HG02852 (cell line): ENCODE results near the gene PRR15L.

ENCODE experiments used
- ATAC-seq: cut with Tn5 transposase; IDR thresholded peaks from one replicate; pipeline ENCODE4 v1.9.1; 2021; ENCODE audit warnings: mild to moderate bottlenecking, moderate library complexity; ENCODE audit not compliant: unreplicated experiment

The PRR15L gene

GRCh38 chr17:47907932-47908562, 49.6 kb downstream of the PRR15L start:
- no peak for ATAC-seq

- no peak for ATAC-seq
These were observed 51.2 kb downstream of the PRR15L start for GRCh38 chr17:47906443-47906842.

- no peak for ATAC-seq
These were observed 52.4 kb downstream of the PRR15L start for GRCh38 chr17:47905221-47905733.

GRCh38 chr17:47902039-47902744, 55.5 kb downstream of the PRR15L start:
- no peak for ATAC-seq
